ENCODE results near the gene GPR139.
A peak's percentile ranks its signal among the peaks of the same experiment; 100 is the strongest.

GPR139 gene

DNA sequence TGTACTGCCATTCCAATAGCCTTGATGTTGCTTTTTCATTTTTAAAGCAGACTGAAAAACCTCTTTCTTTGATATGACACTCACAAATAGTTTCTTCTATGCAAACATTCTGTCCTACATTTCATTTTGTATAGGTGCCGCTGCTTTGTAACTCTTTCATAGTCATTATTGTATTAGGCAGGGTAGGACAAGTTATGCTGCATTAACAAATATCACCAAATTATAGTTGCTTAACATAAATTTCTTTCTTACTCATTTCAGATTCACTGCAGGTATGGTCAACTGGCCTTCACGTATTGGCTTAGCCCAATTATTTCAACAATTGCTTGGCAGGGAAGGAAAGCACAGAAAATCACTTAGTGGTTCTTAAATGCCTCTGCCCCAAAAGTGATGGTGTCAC lies 70.8 kb downstream of the GPR139 start:
- Histone ChIP-seq H3K4me3 (ENCODE audit: insufficient read depth in 1 of 2, low read depth in 1 of 2, low read length in 2 of 2) (no peak overlapping the region), H3K9me3 (ENCODE audit: control insufficient read depth, low read length) (no peaks in the 10 kb centered on the region), H2BK15ac (ENCODE audit: low read depth, poor library complexity, severe bottlenecking) (no peak overlapping the region), H4K91ac (ENCODE audit: low read length) (no peak overlapping the region), H3K14ac (ENCODE audit: low read length in 2 of 2) (no peak overlapping the region), H3K18ac (ENCODE audit: low read depth in 1 of 2, low read length in 2 of 2) (no peak overlapping the region), H3K4me2 (ENCODE audit: low read length, poor library complexity, severe bottlenecking) (no peak overlapping the region), H3K79me1 (replicated peaks; ENCODE audit: low read length, poor library complexity, severe bottlenecking) (no peaks in the 10 kb centered on the region), H3K27me3 (ENCODE audit: control insufficient read depth in 1 of 2, insufficient read depth in 1 of 2, low read length in 2 of 2) (peaks cover 0 to 3% of the 10 kb centered on the region in 2 experiments), H3K9ac (ENCODE audit: low read length) (no peak overlapping the region), H2BK120ac (ENCODE audit: low read depth, low read length) (no peak overlapping the region), H3K4me1 (ENCODE audit: control insufficient read depth, insufficient read depth, low read depth, low read length) (no peaks in the 10 kb centered on the region), H3K27ac (ENCODE audit: low read length, poor library complexity, severe bottlenecking) (no peak overlapping the region), H2AK5ac (ENCODE audit: low read length, severe bottlenecking) (no peak overlapping the region), H3K4ac (ENCODE audit: low read depth in 1 of 2, low read length in 2 of 2) (no peak overlapping the region), H4K8ac (ENCODE audit: low read length) (no peak overlapping the region), H2BK12ac (ENCODE audit: low read length in 2 of 2) (no peak overlapping the region), H3K36me3 (ENCODE audit: control insufficient read depth in 1 of 2, insufficient read depth in 2 of 2, low read depth in 1 of 2, low read length in 2 of 2) (no peaks in the 10 kb centered on the region), H2BK5ac (ENCODE audit: low read depth, low read length, poor library complexity, severe bottlenecking) (no peak overlapping the region), H3K23ac (ENCODE audit: low read length in 2 of 2) (no peak overlapping the region), H2AFZ (ENCODE audit: low read depth, low read length) (no peak overlapping the region)
- no peak for DNase-seq
- WGBS: 88% methylated on average over 1 of the region's 2 CpGs

DNA sequence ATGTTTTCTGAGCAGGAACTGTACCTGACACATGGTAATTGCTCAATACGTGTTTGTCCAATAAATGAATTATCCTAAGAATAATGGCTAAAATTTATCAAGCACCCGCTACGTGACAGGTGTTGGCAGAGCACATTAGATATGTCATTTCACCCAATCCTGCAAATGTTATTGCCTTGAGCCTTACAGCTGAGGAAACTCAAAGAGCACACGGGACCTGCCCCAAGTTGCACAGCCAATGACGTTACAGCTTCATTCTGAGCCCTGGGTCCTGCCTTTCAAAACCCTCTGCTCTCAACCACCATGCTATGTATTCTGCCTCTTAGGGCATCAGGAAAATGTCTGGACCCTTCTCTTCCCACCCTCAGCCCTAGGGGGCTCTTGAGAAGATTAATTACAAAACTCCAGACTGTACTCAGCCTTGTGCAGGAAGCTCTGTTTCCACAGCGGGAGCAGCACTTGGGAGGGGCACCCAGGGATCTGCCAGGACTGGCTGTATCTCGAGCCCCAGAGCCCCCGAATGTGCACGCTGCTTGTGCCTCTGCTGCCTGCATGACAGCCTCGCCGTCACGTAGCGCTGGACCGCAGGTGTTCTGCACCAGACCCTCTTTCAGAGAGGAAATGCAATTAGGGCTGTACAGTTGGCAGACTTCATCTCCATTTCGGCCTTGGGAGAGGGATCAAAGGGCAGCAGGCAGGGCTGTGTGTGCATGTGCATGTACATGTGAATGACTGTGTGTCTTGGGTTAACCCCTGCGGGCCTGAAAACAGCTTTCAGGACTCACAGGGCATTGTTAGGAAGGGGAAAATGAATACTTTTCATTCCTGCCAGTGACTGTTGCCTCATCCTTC lies 71.6 kb downstream of the GPR139 start:
- H2AK5ac ChIP-seq (ENCODE audit: low read length, severe bottlenecking): no peak overlapping the region
- no peak overlapping the region for H3K4ac ChIP-seq (ENCODE audit: low read depth in 1 of 2, low read length in 2 of 2)
- no peak overlapping the region for H2BK12ac ChIP-seq (ENCODE audit: low read length in 2 of 2)
- no peak overlapping the region for H3K9ac ChIP-seq (ENCODE audit: low read length)
- no peaks in the 10 kb centered on the region for H3K9me3 ChIP-seq (ENCODE audit: control insufficient read depth, low read length)
- no peaks in the 10 kb centered on the region for H3K79me1 ChIP-seq (replicated peaks; ENCODE audit: low read length, poor library complexity, severe bottlenecking)
- no peak overlapping the region for H3K27ac ChIP-seq (ENCODE audit: low read length, poor library complexity, severe bottlenecking)
- H3K18ac ChIP-seq (ENCODE audit: low read depth in 1 of 2, low read length in 2 of 2): no peak overlapping the region
- no peak overlapping the region for H2BK5ac ChIP-seq (ENCODE audit: low read depth, low read length, poor library complexity, severe bottlenecking)
- H4K8ac ChIP-seq (ENCODE audit: low read length): no peak overlapping the region
- 80% methylated on average over 15 of the region's 16 CpGs for WGBS
- H3K4me1 ChIP-seq (ENCODE audit: control insufficient read depth, insufficient read depth, low read depth, low read length): no peaks in the 10 kb centered on the region
- DNase-seq: no peak
- H3K23ac ChIP-seq (ENCODE audit: low read length in 2 of 2): no peak overlapping the region
- no peak overlapping the region for H2BK120ac ChIP-seq (ENCODE audit: low read depth, low read length)
- no peak overlapping the region for H3K4me3 ChIP-seq (ENCODE audit: insufficient read depth in 1 of 2, low read depth in 1 of 2, low read length in 2 of 2)
- no peak overlapping the region for H3K14ac ChIP-seq (ENCODE audit: low read length in 2 of 2)
- peaks cover 0 to 3% of the 10 kb centered on the region in 2 experiments for H3K27me3 ChIP-seq (ENCODE audit: control insufficient read depth in 1 of 2, insufficient read depth in 1 of 2, low read length in 2 of 2)
- no peak overlapping the region for H2AFZ ChIP-seq (ENCODE audit: low read depth, low read length)
- no peak overlapping the region for H3K4me2 ChIP-seq (ENCODE audit: low read length, poor library complexity, severe bottlenecking)
- H3K36me3 ChIP-seq (ENCODE audit: control insufficient read depth in 1 of 2, insufficient read depth in 2 of 2, low read depth in 1 of 2, low read length in 2 of 2): no peaks in the 10 kb centered on the region
- no peak overlapping the region for H4K91ac ChIP-seq (ENCODE audit: low read length)
- H2BK15ac ChIP-seq (ENCODE audit: low read depth, poor library complexity, severe bottlenecking): no peak overlapping the region

DNA sequence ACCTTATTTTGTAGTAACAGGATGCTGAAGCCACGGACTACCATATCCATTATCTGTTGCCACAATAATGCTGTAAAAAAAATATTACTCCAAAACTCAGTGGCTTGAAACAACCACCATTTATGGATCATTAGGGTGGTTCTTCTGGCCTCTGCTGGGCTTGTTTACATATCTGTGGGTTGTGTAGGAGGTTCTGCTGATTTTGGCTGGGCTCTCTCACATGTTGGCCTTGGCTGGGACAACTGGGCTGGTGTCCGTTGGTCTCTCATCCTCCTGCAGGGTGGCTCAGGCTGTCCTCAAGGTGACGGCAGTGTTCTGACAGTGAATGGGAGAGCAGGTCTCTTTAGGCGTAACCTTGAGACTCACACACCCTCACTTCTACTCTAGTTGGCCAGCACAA lies 76.0 kb downstream of the GPR139 start:
- no peak overlapping the region for H3K23ac ChIP-seq (ENCODE audit: low read length in 2 of 2)
- 65% methylated on average over 2 of the region's 4 CpGs for WGBS
- no peak overlapping the region for H2BK5ac ChIP-seq (ENCODE audit: low read depth, low read length, poor library complexity, severe bottlenecking)
- no peak overlapping the region for H4K91ac ChIP-seq (ENCODE audit: low read length)
- H4K8ac ChIP-seq (ENCODE audit: low read length): no peak overlapping the region
- no peaks in the 10 kb centered on the region for H3K36me3 ChIP-seq (ENCODE audit: control insufficient read depth in 1 of 2, insufficient read depth in 2 of 2, low read depth in 1 of 2, low read length in 2 of 2)
- H3K4ac ChIP-seq (ENCODE audit: low read depth in 1 of 2, low read length in 2 of 2): no peak overlapping the region
- DNase-seq: no peak
- no peak overlapping the region for H3K4me3 ChIP-seq (ENCODE audit: insufficient read depth in 1 of 2, low read depth in 1 of 2, low read length in 2 of 2)
- no peak overlapping the region for H3K27ac ChIP-seq (ENCODE audit: low read length, poor library complexity, severe bottlenecking)
- no peaks in the 10 kb centered on the region for H3K9me3 ChIP-seq (ENCODE audit: control insufficient read depth, low read length)
- no peaks in the 10 kb centered on the region for H3K79me1 ChIP-seq (replicated peaks; ENCODE audit: low read length, poor library complexity, severe bottlenecking)
- no peak overlapping the region for H3K9ac ChIP-seq (ENCODE audit: low read length)
- H2BK120ac ChIP-seq (ENCODE audit: low read depth, low read length): no peak overlapping the region
- H3K4me2 ChIP-seq (ENCODE audit: low read length, poor library complexity, severe bottlenecking): no peak overlapping the region
- H2AFZ ChIP-seq (ENCODE audit: low read depth, low read length): no peak overlapping the region
- peaks cover 2% of the 10 kb centered on the region for H3K4me1 ChIP-seq (ENCODE audit: control insufficient read depth, insufficient read depth, low read depth, low read length)
- H2BK15ac ChIP-seq (ENCODE audit: low read depth, poor library complexity, severe bottlenecking): no peak overlapping the region
- peak overlapping the region in 1 of 2 experiments; percentile 12 for H3K14ac ChIP-seq (ENCODE audit: low read length in 2 of 2)
- no peak overlapping the region for H2BK12ac ChIP-seq (ENCODE audit: low read length in 2 of 2)
- no peak overlapping the region for H3K18ac ChIP-seq (ENCODE audit: low read depth in 1 of 2, low read length in 2 of 2)
- H2AK5ac ChIP-seq (ENCODE audit: low read length, severe bottlenecking): no peak overlapping the region
- H3K27me3 ChIP-seq (ENCODE audit: control insufficient read depth in 1 of 2, insufficient read depth in 1 of 2, low read length in 2 of 2): peaks cover 0 to 9% of the 10 kb centered on the region in 2 experiments

DNA sequence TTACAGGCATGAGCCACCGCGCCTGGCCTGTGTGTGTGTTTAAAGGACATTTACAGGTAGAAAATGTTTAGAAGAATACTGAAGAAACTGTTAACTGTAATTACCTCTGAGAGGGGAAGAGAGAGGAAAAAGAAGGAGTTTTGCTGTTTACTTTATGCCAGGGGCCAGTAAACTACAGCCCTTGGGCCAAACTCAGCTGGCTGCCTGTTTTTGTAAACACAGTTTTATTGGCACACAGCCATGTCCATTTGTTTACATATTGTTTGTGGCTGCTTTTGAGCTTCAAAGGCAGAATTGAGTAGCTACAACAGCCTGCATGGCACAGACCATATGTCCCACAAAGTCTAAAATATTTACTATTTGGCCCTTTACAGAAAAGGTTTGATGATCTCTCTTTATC lies 76.4 kb downstream of the GPR139 start:
- Histone ChIP-seq H3K4me3 (ENCODE audit: insufficient read depth in 1 of 2, low read depth in 1 of 2, low read length in 2 of 2) (no peak overlapping the region), H2BK15ac (ENCODE audit: low read depth, poor library complexity, severe bottlenecking) (no peak overlapping the region), H2AK5ac (ENCODE audit: low read length, severe bottlenecking) (no peak overlapping the region), H3K4ac (ENCODE audit: low read depth in 1 of 2, low read length in 2 of 2) (no peak overlapping the region), H2AFZ (ENCODE audit: low read depth, low read length) (no peak overlapping the region), H3K9me3 (ENCODE audit: control insufficient read depth, low read length) (no peaks in the 10 kb centered on the region), H2BK12ac (ENCODE audit: low read length in 2 of 2) (no peak overlapping the region), H3K9ac (ENCODE audit: low read length) (no peak overlapping the region), H3K14ac (ENCODE audit: low read length in 2 of 2) (no peak overlapping the region), H2BK120ac (ENCODE audit: low read depth, low read length) (no peak overlapping the region), H2BK5ac (ENCODE audit: low read depth, low read length, poor library complexity, severe bottlenecking) (no peak overlapping the region), H3K23ac (ENCODE audit: low read length in 2 of 2) (no peak overlapping the region), H3K4me1 (ENCODE audit: control insufficient read depth, insufficient read depth, low read depth, low read length) (peaks cover 2% of the 10 kb centered on the region), H3K27me3 (ENCODE audit: control insufficient read depth in 1 of 2, insufficient read depth in 1 of 2, low read length in 2 of 2) (peaks cover 0 to 9% of the 10 kb centered on the region in 2 experiments), H4K8ac (ENCODE audit: low read length) (no peak overlapping the region), H3K4me2 (ENCODE audit: low read length, poor library complexity, severe bottlenecking) (no peak overlapping the region), H3K79me1 (replicated peaks; ENCODE audit: low read length, poor library complexity, severe bottlenecking) (no peaks in the 10 kb centered on the region), H3K36me3 (ENCODE audit: control insufficient read depth in 1 of 2, insufficient read depth in 2 of 2, low read depth in 1 of 2, low read length in 2 of 2) (no peaks in the 10 kb centered on the region), H3K27ac (ENCODE audit: low read length, poor library complexity, severe bottlenecking) (no peak overlapping the region), H4K91ac (ENCODE audit: low read length) (no peak overlapping the region), H3K18ac (ENCODE audit: low read depth in 1 of 2, low read length in 2 of 2) (no peak overlapping the region)
- no peak for DNase-seq
- WGBS: 94% methylated on average over 2 of the region's 2 CpGs
